Hematopoietic multipotent progenitor cell (in vitro differentiated cells): ENCODE results near the gene CCDC192. TPM values are rescaled to one million over a fixed set of nuclear protein-coding genes. Genes with fewer than 3 reads are reported as not detected.

Source experiments
- DNase-seq, 3 donors: peaks; one replicate each; pipeline ENCODE4 v3.0.0-alpha.2; 2011 to 2015; ENCODE audit warnings: low read depth in 2 of 3, low spot score in 2 of 3
- total RNA-seq: library from RNA; depleted of rRNA; stranded (reverse); fragments of >200 nt; gene quantifications from one replicate; pipeline ENCODE4 v1.2.3, GENCODE V29; 2012

CCDC192 gene
- total RNA-seq, 1 donor, result not detected

DNA sequence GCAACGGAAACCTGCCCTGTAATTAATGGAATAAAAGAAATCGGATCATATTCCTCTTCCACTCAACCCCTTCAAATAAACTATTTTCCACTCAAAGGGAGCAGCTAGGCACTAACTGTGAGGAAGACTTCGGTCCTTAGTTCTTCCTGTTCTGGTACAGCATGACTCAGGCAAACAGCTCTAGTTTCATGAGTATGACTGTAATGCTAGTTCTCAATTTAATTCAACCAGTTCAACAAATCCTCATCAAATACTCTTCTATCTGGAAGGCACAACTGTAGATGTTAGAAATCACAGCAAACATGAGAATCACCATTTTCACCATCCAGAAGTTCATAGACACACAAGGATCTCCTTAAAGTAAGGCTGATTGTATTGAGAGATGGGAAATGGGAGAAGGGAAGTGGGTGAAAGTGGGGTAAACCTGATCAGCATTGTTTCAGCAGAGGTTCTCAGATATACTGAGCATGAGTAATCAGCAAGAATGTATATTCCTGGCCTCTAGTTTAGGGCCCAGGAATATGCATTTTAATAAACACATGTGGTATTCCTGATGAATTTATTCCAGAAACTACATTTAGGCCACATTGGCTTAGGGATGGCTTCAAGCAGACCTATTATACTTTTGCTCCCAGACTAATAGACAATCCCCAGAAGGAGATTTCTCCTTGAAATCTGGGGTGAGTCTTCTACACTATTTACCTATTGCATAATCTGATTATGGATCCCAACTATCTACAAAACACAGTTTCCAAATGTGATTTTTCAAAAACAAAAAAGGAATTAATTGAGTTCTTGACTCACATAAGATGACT lies 239.3 kb downstream of the CCDC192 start:
- DNase-seq, result peak in 1 of 3 donors; percentile 7

DNA sequence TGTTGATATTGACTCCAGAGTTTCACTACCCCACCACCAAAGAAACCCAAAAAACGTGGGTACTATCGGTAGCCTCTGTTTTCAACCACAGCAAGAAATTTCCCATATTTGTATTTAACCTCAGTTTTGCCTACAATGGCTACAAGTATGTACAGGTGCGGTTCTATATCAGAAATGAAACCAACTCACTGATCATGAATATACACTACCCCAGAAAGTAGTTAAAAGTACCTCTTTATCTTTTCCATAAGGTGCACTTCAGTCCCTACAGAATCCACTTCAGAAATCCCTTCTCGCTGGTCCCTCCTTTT lies 239.8 kb downstream of the CCDC192 start:
- no peak for DNase-seq

DNA sequence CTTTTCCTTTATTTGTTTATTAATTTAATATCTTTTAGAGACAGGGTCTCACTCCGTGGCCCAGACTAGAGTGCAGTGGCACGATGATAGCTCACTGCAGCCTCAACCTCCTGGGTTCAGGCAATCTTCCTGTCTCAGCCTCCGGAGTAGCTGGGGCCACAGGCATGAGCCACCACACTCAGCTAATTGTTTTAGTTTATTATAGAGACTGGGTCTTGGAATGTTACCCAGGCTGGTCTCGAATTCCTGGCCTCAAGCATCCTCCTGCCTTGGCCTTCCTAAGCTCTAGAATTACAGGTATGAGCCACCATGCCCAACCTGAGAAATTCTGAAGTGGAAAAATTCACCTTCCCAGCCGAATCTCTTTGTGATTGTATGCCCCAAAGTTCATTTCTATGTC lies 240.9 kb downstream of the CCDC192 start:
- no peak for DNase-seq

DNA sequence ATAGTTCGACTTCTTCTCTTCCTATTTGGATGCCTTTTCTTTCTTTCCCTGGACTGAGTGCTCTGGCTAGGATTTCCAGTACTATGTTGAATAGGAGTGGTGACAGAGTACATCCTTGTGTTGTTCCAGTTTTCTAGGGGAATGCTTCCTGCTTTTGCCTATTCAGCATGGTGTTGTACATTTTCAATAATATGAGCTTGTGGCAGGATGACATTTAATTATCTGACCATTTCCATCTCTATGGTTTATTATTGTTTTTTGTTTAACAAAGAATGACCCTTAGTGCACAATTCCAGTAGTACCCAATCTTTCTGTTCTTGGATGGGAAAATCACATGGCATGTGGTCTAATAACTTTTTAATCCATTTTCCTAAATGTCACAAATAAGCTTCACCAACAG lies 244.8 kb downstream of the CCDC192 start:
- no peak for DNase-seq

DNA sequence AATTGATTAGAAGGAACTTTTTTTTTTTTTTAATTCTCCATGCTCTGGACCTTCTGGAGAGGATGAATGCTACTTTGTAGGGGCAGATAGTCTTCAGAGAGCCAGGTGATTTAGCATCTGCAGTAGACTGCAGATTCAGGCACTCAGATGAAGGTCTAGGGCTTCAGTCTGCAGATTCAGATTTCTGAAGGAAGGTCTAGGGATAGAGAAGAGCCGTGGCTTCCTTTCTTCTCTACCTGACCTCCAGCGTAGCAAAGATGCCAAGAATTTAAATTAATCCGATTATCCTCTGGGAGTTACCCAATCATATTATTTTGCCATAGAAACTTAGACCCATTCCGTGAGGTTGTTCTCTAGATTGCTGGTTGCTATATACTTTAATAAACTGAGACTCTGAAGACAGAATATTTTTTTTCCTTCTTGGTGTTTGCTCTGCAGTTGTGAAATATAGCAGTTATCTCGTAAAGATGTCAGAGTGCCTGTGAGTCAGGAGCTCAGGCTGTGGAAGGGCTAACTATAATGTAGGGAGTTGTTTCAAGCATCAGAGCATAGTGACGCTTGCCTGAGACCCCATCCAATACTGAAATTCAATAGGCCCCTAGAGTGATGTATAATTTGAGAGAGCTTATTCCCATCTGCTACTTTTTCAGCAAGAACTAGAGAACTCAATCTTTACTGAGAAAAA lies 247.7 kb downstream of the CCDC192 start:
- no peak for DNase-seq

DNA sequence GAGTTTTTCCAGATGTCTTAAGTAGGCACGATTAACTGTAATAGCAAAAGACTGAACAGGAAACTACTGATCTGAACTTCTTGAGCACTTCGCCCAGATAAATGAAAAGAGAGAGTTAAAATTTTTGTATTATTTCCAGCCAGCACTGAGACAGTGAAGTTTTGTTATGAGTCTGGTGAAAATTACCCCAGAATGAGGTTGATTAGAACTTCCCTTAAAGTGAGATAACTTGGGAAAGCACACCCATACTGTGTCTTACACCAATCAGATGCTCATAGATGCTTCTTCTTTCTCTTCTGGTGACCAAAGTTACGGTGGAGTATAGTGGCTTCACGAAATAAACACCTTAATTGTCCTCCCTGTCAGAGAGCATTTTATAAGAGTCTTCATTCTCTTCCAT lies 248.6 kb downstream of the CCDC192 start:
- no peak for DNase-seq

DNA sequence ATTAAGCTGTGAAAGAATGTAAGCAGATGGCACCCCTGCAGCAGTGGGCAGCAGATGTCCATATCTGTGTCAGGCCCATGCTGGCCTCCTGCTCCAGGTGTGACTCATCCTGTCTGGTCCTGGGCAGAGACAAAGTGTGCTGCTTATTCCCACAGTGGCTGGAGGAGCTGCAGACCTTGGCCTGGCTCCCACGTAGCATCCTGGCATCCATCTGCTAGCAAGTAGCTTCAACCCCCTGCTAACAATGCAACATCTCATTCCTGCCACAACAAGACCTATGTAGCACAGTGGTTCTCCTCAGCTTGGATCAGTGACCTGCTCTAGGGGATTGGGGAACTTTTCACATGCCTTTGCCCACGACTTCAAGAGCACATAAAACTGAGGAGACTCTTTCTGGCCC lies 254.0 kb downstream of the CCDC192 start:
- no peak for DNase-seq

DNA sequence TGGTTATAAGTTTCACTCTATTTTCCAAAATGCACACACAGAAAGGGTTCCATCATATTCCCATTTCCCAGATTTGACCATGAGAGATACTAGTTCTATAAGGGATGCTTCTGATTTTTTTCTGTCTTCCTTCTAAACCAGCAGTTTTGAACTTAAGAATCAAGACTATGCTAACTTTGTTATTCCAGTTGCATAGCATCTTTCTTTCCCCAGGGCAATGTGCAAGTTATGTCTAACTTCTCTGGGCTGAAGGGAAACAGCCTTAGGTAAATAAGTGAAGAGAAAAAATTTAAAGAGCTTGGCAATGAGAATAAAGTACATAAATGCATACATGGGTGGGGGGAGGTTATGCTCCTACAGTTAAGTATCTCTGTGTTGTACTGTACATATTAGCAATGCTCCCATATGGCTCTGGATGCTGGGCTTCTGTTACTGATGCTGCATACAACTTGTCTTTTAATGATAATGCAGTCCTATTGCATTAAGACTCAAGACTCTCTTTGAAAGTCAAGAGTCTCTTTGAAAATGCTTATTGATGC lies 254.6 kb downstream of the CCDC192 start:
- DNase-seq, result no peak

DNA sequence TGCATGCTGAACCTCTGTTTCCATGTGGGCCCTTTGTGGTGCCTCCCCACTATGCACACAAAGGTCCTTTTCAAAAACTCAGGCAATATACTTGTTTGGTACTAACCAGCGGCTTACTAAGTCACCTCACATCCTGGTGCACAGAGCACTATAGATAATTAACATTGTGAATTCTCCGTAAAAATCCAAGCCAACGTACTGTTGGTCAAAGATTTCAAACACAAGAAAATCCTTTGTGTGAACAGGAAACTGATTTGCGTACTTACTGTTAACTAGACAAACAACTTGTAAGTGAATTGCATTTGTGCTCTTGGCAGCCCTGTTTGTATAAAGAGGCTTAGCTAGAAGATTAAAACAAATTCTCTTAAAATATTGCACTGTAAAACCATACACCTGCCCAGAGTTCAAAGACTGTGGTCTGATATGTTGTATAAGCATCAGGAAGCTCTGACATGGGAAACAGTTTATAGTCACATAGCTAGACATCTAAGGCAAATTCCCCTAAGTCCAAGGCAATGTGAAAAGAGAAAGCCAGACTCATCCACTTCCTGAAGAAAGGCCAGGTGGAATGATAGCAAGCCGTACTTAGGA lies 255.3 kb downstream of the CCDC192 start:
- DNase-seq, result no peak

DNA sequence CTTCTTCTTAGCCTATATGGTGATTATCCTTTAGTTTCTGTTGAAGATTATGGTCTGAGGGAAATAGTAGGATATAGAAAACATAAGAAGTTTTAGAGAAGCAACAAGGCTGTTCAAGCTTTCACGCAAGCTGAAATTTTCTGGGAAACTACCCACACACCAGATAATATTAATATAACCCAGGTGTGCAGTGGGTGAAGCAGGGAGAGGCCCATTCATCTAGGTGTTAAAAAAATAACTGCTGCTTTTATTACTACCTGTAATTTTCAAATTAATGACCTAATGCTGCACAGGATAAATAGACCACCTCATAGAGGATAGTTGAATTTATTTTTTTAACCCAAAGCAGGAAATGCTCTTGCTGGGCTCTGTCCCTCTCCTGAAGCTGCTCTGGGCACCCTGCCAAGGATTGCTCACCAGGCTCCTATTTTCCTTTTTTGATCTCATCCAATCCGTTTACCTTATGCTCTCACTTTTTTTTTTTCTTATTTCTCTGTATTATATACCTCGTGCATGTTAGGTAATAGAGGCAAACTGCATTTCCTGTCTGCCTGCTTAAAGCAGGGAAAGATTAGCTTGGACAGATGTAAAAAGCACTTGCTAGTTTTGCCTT lies 256.1 kb downstream of the CCDC192 start:
- peak in 2 of 3 donors; percentile 39 to 52 for DNase-seq

DNA sequence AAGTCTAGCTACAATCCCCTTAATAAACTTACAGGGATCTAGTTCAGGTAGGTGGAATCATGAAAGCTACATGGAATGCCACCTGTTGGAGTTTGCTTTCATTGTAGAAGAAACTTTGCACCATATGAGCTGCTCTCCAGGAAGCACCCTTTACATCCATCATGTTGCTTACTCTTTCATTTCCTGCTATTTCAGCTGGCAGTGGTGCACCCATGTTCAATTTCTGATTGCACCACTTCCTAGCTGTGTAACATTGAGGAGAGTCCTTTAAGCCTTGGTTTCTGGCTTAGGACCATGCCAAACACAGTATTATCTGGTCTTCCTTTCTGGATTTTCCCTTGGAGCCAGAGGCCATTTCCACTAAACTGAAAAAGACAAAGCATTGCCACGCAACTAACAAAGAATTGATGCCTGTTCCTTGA lies 257.1 kb downstream of the CCDC192 start:
- DNase-seq, result no peak

DNA sequence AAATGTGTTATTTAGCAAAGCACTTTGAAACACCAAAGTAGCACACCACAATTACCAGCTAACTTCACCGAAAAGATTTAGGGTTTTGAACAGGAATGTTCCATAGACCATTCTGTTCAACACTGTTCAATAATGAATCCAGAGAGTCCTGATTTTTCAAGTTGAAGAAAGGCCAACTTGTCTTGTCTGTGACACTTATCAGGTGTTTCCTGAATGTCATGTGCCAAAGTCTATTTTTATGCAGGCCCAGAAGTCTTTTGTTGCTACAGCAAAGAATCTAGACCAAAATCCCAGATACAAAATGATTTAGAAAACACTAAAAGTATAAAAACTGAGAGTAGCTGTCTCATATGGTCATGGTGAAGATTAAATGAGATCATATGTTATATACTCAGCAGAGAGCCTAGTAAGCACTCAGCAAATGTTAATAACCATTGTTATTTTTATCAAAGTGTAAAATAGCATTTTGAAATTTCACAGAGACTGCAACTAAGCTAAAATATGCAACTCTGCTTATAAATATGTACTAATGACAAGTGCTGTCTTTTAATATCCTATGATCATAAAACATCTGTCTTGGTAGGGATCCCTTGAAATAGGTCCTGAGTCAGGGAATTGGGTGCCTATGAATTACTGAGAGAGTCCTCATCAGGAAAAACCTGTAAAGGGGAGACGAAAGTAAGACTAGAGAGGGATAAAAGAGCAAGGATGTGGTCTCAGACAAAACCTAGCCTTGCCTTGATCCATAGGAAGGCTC lies 258.0 kb downstream of the CCDC192 start:
- DNase-seq, result peak in 1 of 3 donors; percentile 28

DNA sequence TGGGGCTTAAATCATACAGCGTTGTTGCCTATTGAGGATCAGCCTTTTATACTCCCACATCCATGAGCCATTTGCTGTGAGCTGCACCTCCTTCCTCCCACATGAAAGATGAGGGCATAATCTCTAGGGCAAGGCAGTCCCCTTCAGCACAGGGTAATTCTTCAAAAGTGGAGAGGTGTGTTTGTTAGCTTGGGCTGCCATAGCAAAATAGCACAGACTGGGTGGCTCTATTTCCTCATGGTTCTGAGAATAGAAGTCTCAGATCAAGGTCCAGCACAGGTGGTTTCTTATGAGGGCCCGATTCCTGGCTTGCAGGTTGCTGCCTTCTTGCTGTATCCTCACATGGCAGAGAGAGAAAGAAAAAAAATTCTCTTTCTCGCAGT lies 258.6 kb downstream of the CCDC192 start:
- DNase-seq, result no peak

DNA sequence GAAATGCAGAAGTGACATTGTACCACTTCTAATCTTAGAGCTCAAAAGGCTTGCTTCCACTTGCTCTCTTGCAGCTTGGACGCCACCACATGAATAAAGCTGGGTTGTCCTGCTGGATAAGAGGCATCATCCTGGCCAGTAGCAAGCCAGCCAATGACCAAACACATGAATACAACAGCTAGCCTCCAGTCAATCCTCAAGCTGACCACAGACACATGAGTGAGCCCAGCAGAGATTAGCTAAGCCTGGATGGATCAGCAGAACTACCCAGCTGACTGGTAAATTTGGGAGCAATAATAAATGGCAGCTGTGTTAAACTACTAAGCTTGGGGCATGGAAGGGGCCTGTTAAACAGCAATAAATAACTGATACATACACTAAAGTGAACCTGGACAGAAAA lies 259.3 kb downstream of the CCDC192 start:
- DNase-seq, result no peak

DNA sequence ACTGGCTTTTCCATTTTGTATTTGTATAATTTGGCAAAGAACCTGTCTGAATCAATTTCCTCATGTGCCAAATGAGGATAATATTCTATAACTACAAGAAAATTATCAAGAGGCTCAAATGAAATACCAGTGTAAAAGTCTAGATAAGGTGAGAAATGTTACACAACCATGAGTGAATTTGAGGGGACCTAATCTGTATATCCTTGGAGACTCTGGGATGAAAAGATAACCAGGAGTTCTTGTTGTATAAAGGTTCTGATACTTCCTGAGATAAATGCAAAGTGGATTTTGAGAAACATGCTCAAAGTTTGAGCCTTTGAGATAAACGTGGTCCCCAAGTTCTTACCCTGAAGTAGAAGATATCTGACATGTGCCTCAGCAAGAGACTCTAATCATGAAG lies 260.0 kb downstream of the CCDC192 start:
- no peak for DNase-seq

DNA sequence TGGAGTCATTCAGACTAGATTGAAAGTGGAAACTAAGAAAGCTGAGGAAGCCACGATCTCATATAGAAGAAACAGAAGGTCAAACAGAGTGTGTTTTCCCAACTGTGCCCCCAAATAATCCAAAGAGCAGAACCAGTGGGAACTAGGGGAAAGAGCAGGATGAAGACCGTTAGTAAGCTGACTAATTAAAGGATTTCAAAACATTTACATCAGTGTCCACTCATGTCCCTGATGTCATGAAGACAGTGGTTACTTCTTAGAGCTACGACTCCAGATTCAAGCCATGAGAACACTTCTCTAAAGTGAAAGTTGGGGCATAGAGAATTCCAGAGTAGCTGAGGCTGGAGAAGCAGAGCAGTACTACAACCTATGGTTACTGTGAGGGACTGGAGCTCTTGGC lies 260.7 kb downstream of the CCDC192 start:
- no peak for DNase-seq

DNA sequence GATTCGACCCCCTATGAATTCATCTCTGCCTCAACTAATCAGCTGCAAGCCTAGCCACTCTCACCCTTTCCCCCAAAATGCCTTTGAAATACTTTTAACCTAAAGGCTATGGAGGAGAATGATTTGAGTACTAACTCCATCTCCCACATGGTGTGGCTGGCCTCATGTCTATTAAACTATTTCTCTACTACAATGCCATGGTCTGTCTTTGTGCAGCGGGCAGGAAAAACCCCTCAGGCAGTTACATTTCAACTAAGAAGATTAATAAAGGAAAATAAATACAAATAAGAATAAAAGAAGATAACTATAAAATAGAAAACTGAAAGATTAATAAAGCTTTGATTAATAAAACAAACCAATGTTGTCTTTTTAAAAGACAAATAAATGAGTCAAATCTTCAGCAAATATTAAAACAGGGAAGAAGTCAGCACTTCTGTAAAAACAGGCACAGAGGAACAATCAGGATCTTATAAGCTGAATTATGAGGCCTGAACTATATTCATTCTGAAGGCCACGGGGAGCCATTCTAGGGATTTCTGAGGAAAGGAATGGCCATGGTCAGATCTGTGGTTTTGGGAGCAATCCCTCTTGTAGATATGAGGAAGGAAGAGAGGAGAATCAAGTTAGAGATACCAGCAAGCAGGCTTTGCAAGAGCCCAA lies 264.3 kb downstream of the CCDC192 start:
- DNase-seq, result no peak

DNA sequence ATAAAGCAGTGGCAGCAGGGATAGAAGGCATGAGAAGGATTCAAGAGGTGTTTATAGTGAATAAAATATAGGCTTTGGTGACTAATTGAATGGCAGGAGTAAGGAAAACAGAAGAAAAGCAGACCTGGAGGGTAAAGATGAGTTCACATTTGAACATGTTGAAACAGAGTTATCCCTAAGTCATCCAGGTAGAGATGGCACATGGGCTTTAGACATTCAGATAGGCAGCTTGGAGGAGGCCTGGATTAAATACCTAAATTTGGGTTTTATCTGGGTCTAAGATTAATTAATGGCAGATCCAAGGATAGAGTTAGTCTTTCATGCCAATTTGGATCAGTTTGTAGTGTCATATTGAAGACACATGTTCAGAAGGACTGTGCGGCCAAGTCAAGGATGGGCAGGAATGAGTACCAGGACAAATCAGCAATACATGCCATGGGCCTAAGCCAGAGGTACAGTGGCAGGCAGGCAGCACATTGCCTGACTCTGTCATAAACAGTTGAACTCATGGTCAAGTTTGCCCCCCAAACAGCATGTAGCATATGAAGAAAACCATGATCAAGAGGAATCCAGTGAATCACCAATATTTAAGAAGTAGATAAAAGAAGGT lies 264.9 kb downstream of the CCDC192 start:
- no peak for DNase-seq

DNA sequence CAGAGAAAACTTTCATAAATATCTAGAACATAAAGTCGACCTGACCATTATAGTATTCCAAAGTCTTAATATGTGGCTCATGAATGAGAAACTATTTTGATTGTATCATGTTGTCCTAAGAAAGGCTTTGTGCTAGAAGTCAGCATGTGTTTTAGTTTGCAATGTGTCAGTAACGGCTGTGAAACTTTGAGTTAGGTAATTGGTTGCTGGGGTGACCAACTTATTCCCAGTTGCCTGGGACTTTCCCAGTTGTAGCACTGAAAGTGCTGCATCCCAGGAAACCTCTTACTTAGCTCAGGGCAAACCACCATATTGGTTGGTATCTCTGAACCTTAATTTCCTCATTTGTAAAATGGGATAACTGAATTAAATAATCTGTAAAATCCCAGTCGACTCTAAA lies 265.8 kb downstream of the CCDC192 start:
- no peak for DNase-seq

DNA sequence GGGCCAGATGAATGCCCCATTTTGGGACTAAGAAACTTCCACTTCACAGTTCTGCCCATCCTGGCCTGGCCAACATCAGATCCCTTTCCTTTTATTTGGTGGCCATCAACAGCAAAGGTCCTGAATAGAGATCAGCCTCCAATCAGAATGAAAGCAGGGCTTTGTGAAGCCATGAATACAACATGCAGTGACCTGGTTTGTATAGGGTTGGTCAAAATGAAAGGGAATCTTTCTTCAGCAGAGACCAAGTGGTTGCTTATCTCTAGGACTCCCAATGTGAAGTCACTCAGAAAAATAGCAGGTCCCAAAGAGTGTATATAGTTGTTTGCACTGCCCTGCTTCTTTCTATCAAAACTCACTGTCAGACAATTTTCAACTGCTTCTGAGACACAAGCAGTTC lies 266.5 kb downstream of the CCDC192 start:
- DNase-seq, result no peak
